K562 (cell line): Measurements from ENCODE around the gene USHBP1. TPM values are rescaled to one million over a fixed set of nuclear protein-coding genes. Genes with fewer than 3 reads are reported as not detected.

ENCODE experiments used
- ATAC-seq: fragments of 200-7000 bp; cut with Tn5 transposase; 3 replicates; pipeline ENCODE4 v1.9.1; 2020; ENCODE audit warnings: moderate library complexity
- BruUV-seq: library from RNA; stranded (reverse); fragments of 400-500 nt; replicated peaks from 2 replicates; lab custom pipeline; 2021; lab: Mats Ljungman, UMichigan
- CTCF ChIA-PET: fragments of 300-600 bp; formaldehyde crosslinking; extraction: SDS; loops from one replicate; lab custom pipeline; 2021; ENCODE audit warnings: low intra/inter-chr PET ratio; lab: Yijun Ruan, JAX
- POLR2A ChIA-PET: fragments of 300-600, 350-650 bp; sonication (Branson Sonifier 250); formaldehyde crosslinking; extraction: SDS; loops from one replicate; lab custom pipeline; 2021; ENCODE audit warnings: antibody characterized with exemption, inconsistent platforms; lab: Yijun Ruan, JAX
- DNase-seq, 4 experiments: peaks; one replicate each; pipeline versions ENCODE4 v3.0.0 to v3.0.0-alpha.2; 2011 to 2018; ENCODE audit warnings: low spot score in 3 of 4, mixed read lengths in 3 of 4; ENCODE audit errors: extremely low read depth in 1 of 4
- FAIRE-seq: peaks from 2 replicates; lab custom pipeline; 2011; peaks lifted over from hg19 to GRCh38; lab: Jason Lieb, UNC
- H2AFZ ChIP-seq: 2 replicates; pipeline ENCODE4 v1.6.0; 2011; ENCODE audit warnings: low read depth, low read length, control low read depth, inconsistent platforms
- H3K27ac ChIP-seq: fragments of 200-600 bp; 3 replicates; pipeline ENCODE4 v1.8.0; 2011; ENCODE audit warnings: low read depth, mild to moderate bottlenecking, control low read depth, inconsistent platforms, low read length, moderate library complexity, mixed read lengths; ENCODE audit errors: extremely low read depth
- H3K27me3 ChIP-seq, 2 experiments: fragments of 300-600 bp in 1 of 2; 2 replicates in 1 of 2; 3 replicates in 1 of 2; pipeline versions ENCODE4 v1.6.0 to v1.8.0; 2011; ENCODE audit warnings: inconsistent platforms in 2 of 2, low read length in 2 of 2, mild to moderate bottlenecking in 1 of 2, mixed read lengths in 1 of 2, moderate library complexity in 1 of 2; ENCODE audit not compliant: control insufficient read depth in 2 of 2, insufficient read depth in 2 of 2
- H3K36me3 ChIP-seq: fragments of 300-600 bp; 3 replicates; pipeline ENCODE4 v1.8.0; 2011; ENCODE audit warnings: mild to moderate bottlenecking, low read length, inconsistent platforms; ENCODE audit not compliant: control insufficient read depth, insufficient read depth
- H3K4me1 ChIP-seq, 2 experiments: fragments of 200-600 bp in 1 of 2; replicated peaks in 1 of 2; 2 replicates in 1 of 2; 3 replicates in 1 of 2; pipeline versions ENCODE4 v1.5.1 to v1.8.0; 2011; ENCODE audit warnings: inconsistent platforms in 2 of 2, low read length in 2 of 2, mild to moderate bottlenecking in 1 of 2, mixed read lengths in 1 of 2, moderate library complexity in 1 of 2; ENCODE audit not compliant: control insufficient read depth in 2 of 2, insufficient read depth in 2 of 2
- H3K4me2 ChIP-seq: 2 replicates; pipeline ENCODE4 v1.6.1; 2011; ENCODE audit warnings: low read length, control low read depth, inconsistent platforms, mixed read lengths; ENCODE audit not compliant: insufficient read depth
- H3K4me3 ChIP-seq: fragments of 200-600 bp; sonication (generic), shearing (Covaris generic); 2 replicates; pipeline ENCODE4 v1.5.1; 2016; ENCODE audit warnings: control low read depth, inconsistent platforms
- H3K79me2 ChIP-seq: fragments of 200-600 bp; 3 replicates; pipeline ENCODE4 v1.8.0; 2011; ENCODE audit warnings: low read length, inconsistent platforms; ENCODE audit not compliant: control insufficient read depth, insufficient read depth
- H3K9ac ChIP-seq, 2 experiments: 2 replicates each; pipeline versions ENCODE4 v1.6.0 to v1.6.1; 2011; ENCODE audit warnings: low read depth in 2 of 2, low read length in 2 of 2, control low read depth in 1 of 2, inconsistent platforms in 1 of 2, mild to moderate bottlenecking in 1 of 2, mixed read lengths in 1 of 2; ENCODE audit not compliant: insufficient read depth in 1 of 2
- H3K9me1 ChIP-seq: one replicate; pipeline ENCODE4 v1.6.0; 2011; ENCODE audit warnings: inconsistent platforms, mild to moderate bottlenecking, low read length, moderate library complexity; ENCODE audit not compliant: control insufficient read depth, insufficient read depth
- H3K9me3 ChIP-seq: replicated peaks from 2 replicates; pipeline ENCODE4 v1.5.1; 2011; ENCODE audit warnings: low read depth, low read length, inconsistent platforms; ENCODE audit not compliant: control insufficient read depth, insufficient read depth
- H4K20me1 ChIP-seq: replicated peaks from 2 replicates; pipeline ENCODE4 v1.6.1; 2011; ENCODE audit warnings: low read length, inconsistent platforms, mixed read lengths; ENCODE audit not compliant: control insufficient read depth, insufficient read depth
- ATF7 ChIP-seq: fragments of 450-650 bp; IDR thresholded peaks from 2 replicates; pipeline ENCODE4 v1.7.1; 2014; ENCODE audit warnings: mild to moderate bottlenecking, moderate library complexity
- FOXA1 ChIP-seq: fragments of 450-650 bp; IDR thresholded peaks from 2 replicates; pipeline ENCODE4 v1.6.1; 2016; ENCODE audit warnings: mild to moderate bottlenecking, borderline replicate concordance
- MYC ChIP-seq, 2 experiments: fragments of 250-450 bp in 1 of 2; sonication (Bioruptor Pico) in 1 of 2; IDR thresholded peaks; 2 replicates each; pipeline versions ENCODE4 v1.5.1 to v1.6.1; 2012 to 2021; ENCODE audit warnings: low read depth in 2 of 2, borderline replicate concordance in 1 of 2, improper control_type of control experiment in 1 of 2, low read length in 1 of 2, mild to moderate bottlenecking in 1 of 2, moderate library complexity in 1 of 2
- PML ChIP-seq: IDR thresholded peaks from 2 replicates; pipeline ENCODE4 v1.6.1; 2012; ENCODE audit warnings: low read length, inconsistent platforms
- SAP30 ChIP-seq: fragments of 200-600 bp; sonication (generic); IDR thresholded peaks from 2 replicates; pipeline ENCODE4 v1.6.1; 2012; ENCODE audit warnings: borderline replicate concordance, low read depth, mild to moderate bottlenecking, moderate library complexity, low read length, control low read depth, inconsistent platforms; ENCODE audit not compliant: insufficient read depth, poor library complexity, severe bottlenecking
- SREBF1 ChIP-seq: fragments of 150-350 bp; IDR thresholded peaks from 2 replicates; pipeline ENCODE4 v1.6.1; 2014; ENCODE audit warnings: antibody characterized with exemption, low read depth, low read length, borderline replicate concordance
- STAT5B ChIP-seq: fragments of 250-450 bp; sonication (Bioruptor Pico); IDR thresholded peaks from 2 replicates; pipeline ENCODE4 v1.8.0; 2021; ENCODE audit warnings: mild to moderate bottlenecking, inconsistent platforms
- XRCC5 ChIP-seq: fragments of 200-400 bp; formaldehyde crosslinking; IDR thresholded peaks from 2 replicates; pipeline ENCODE4 v1.6.1; 2017; ENCODE audit warnings: low read depth, mild to moderate bottlenecking, low read length
- WGBS: fragments of 100-300 bp; shearing (Covaris generic); methylation state at CpG from one replicate; pipeline ENCODE4 v1.1.6; 2016; ENCODE audit warnings: low coverage, mixed read lengths; ENCODE audit not compliant: insufficient coverage; ENCODE audit errors: missing lambda C conversion rate; 5-methylcytosine and 5-hydroxymethylcytosine counted together
- in situ Hi-C: fragments of 300-500 bp; cut with MboI; formaldehyde crosslinking; loops from 4 replicates; pipeline ENCODE4 v1.15.0; 2018; ENCODE audit warnings: inconsistent platforms, mixed read lengths
- intact Hi-C: fragments of 100-400 bp; cut with micrococcal nuclease; formaldehyde crosslinking; loops from 2 replicates; pipeline ENCODE4 v1.14.2; 2022
- polyA plus RNA-seq, 8 experiments: library from polyadenylated mRNA; depleted of rRNA in 4 of 8; stranded (reverse) in 5 of 8; unstranded in 3 of 8; fragments of >200 nt; fragmentation: Nextera tagmentation in 2 of 8; fragmentation: Illumina TruSeq in 1 of 8; extraction: Ambion mirVana in 2 of 8; extraction: Trizol in 1 of 8; gene quantifications; 2 replicates each; pipeline versions ENCODE4 v1.2.1 to v1.2.3, GENCODE V29; 2011 to 2014; ENCODE audit warnings: inconsistent platforms in 1 of 8, missing spikeins in 1 of 8
- total RNA-seq, 7 experiments: library from RNA; depleted of rRNA in 6 of 7; stranded (reverse); fragments of >200 nt in 6 of 7; fragmentation: Illumina TruSeq in 2 of 7; extraction: Trizol in 2 of 7; gene quantifications; 2 replicates each; pipeline versions ENCODE4 v1.2.1 to v1.2.3, GENCODE V29; 2011 to 2021; ENCODE audit warnings: low replicate concordance in 1 of 7
- TF ChIP-seq, protein P1 (sequence below): IDR thresholded peaks from 2 replicates; pipeline ENCODE4 v1.6.1; 2014; ENCODE audit warnings: antibody characterized with exemption

The USHBP1 gene
- total and polyA plus RNA-seq, 9 of the 15 experiments (the other 6 are each of a cell fraction or from before 2014, with no cell fraction given), result 0.03 to 0.10 (median 0.05) TPM; not detected in 5

DNA sequence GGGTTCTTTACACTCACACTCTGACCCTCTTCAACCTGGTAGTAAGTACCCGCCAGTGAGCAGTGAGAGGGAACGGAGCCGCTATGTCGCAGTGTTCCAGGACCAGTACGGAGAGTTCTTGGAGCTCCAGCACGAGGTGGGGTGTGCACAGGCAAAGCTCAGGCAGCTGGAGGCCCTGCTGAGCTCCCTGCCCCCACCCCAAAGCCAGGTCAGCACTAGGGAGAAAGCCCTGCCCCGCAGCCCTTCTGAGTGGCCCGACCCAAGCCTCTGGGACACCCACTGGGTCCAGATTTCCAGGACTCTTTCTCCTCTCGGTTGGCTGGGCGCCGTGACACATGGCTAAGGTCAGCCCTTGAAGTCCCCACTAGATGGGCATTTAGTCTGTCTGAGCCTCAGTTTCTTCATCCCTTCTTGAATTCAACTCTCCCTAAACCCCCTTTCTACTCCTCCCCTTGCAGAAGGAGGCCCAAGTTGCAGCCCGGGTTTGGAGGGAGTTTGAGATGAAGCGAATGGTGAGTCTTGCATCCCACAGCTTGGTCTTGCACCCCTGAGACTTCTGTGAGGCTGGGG lies 36.7 kb downstream of the USHBP1 start (continued):
- no peak for TF ChIP-seq SAP30
- peak; percentile 33; the same call in 1 of the 2 replicates for TF ChIP-seq MYC (IDR thresholded peaks at IDR 0.05; ENCODE audit: low read depth, low read length)
- no peak for TF ChIP-seq MYC (CRISPR knock-in tag; IDR thresholded peaks at IDR 0.05; ENCODE audit: borderline replicate concordance, low read depth)
- TF ChIP-seq FOXA1, result no peak
- TF ChIP-seq XRCC5, result no peak

DNA sequence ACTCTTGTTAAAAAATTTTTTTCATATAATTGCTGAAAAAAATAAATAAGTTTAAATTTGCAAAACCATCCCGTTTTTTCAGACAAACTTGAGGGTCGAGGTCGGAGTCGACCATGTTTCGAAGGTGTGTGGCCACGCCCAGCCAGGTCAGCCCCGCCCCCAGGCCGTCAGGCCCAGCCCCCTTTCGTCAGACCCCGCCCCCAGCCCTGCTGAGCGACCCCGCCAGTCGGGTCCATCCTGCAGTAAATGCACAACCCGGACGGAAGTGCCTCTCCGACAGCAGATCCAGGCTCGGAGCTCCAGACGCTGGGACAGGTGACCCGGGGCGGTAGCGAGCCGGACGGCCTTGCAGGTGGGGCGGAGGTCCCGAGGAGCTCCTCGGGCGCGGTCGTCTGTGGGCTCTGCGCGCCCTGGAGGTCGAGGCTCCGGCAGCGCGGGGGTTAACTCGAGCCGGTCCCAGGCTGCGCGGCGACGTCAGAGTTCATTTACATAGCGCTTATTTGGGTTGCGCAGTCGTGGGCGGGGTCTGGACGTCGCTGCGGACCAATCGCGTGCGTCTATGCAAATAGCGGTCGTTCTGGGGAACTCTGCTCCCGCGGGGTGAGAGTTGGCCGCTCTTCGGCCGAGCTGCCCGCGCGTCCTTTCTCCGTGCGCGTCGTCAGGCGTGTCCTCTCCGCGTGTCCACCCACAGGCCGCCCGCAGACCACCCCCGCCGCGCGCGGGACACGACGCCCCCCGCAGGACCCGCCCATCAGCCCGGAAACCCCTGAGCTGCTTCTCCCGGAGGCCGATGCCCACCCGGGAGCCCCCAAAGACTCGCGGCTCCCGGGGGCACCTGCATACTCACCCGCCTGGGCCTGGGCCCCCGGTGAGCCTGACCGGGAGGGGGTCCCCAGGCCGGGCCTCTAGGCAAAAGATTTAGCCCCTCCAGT lies 38.3 kb downstream of the USHBP1 start, which contains the start of gene OCEL1:
Gene OCEL1 (plus strand): TSS at position 225 of the 932 bp plus-strand sequence. CDS start 22 bp downstream, at position 247.
- peak within 1 kb of the TSS; percentile 88 for H3K27ac ChIP-seq
- TF ChIP-seq ATF7, result peak; percentile 93
- peak; percentile 24; the same call in 1 of the 2 replicates for TF ChIP-seq PML
- TF ChIP-seq, protein P1, sequence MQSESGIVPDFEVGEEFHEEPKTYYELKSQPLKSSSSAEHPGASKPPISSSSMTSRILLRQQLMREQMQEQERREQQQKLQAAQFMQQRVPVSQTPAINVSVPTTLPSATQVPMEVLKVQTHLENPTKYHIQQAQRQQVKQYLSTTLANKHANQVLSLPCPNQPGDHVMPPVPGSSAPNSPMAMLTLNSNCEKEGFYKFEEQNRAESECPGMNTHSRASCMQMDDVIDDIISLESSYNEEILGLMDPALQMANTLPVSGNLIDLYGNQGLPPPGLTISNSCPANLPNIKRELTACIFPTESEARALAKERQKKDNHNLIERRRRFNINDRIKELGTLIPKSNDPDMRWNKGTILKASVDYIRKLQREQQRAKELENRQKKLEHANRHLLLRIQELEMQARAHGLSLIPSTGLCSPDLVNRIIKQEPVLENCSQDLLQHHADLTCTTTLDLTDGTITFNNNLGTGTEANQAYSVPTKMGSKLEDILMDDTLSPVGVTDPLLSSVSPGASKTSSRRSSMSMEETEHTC, result 0 out of 2 replicates have a peak, but pooled peaks have one; percentile 31
- TF ChIP-seq SREBF1, result no peak
- no peak for TF ChIP-seq STAT5B (CRISPR knock-in tag)

More for the DNA sequence above, 38.3 kb downstream of the USHBP1 start, which contains the start of gene OCEL1:
- in situ Hi-C loops, result no loop called here
- CTCF ChIA-PET, result no interaction called here
- peak within 1 kb of the TSS; percentile 95 for H2AFZ ChIP-seq
- peaks cover 21% of the 10 kb centered on the region for H3K79me2 ChIP-seq
- H3K9me3 ChIP-seq, result no peaks in the 10 kb centered on the region
- no peaks in the 10 kb centered on the region for H3K9me1 ChIP-seq
- intact Hi-C loops, result loop anchor here (5.0 kb wide), 1 partner anchor 41 kb away; the partner anchor contains the start of gene BABAM1
- DNase-seq (peak; percentile 87 to 99 (median 90)), ATAC-seq (peak; percentile 95), FAIRE-seq (peak; percentile 98)
- H3K9ac ChIP-seq, result peak within 1 kb of the TSS; percentile 72 to 91
- H3K27me3 ChIP-seq, result no peaks in the 10 kb centered on the region
- H3K4me2 ChIP-seq, result peak within 1 kb of the TSS; percentile 90
- BruUV-seq, result no TSS peak
- H3K36me3 ChIP-seq, result peaks cover 27% of the 10 kb centered on the region; the same call in 2 of the 3 replicates
- POLR2A ChIA-PET, result interaction anchor here (0.6 to 11.9 kb wide), 10 partner anchors 11 to 897 kb away, joined by 3 to 129 read pairs (median 4); partner anchors contain the start of genes BABAM1, NR2F6 and USE1
- 2% methylated on average over 70 of the region's 90 CpGs for WGBS
- H4K20me1 ChIP-seq, result 0 out of 2 replicates have a peak, but pooled peaks cover 4% of the 10 kb centered on the region
- H3K4me1 ChIP-seq, result peaks cover 6 to 30% of the 10 kb centered on the region in 2 experiments; a peak in 4 of 5 replicates
- peak within 1 kb of the TSS; percentile 76 for H3K4me3 ChIP-seq
